C4-2B (cell line): Measurements from ENCODE around the gene RIPOR3.
"Not testable (repeated sequence)": the region's sequence is repeated elsewhere in the genome, so short reads cannot be mapped to it uniquely, and the experiment has no call there.

Source experiments
- H3K27ac ChIP-seq: fragments of 450-650 bp; 2 replicates; pipeline ENCODE4 v1.5.1; 2017
- ZFX ChIP-seq: fragments of 450-650 bp; IDR thresholded peaks from 2 replicates; pipeline ENCODE4 v1.6.1; 2017
- TF ChIP-seq, protein P1 (sequence below): fragments of 450-650 bp; conservative IDR thresholded peaks from 2 replicates; pipeline ENCODE4 v1.5.1; 2017; ENCODE audit warnings: mild to moderate bottlenecking

Gene RIPOR3

DNA sequence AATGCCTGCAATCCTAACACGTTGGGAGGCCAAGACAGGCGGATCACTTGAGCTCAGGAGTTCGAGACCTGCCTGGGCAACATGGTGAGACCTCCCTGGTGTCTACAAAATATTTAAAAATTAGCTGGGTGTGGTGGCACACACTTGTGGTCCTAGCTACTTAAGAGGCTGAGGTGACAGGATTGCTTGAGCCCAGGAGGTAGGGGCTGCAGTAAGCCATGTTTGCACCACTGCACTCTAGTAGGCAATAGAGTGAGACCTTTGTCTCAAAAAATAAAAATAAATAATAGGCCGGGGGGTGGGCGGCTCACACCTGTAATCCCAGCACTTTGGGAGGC lies 18.3 kb upstream of the RIPOR3 start:
- TF ChIP-seq, protein P1, sequence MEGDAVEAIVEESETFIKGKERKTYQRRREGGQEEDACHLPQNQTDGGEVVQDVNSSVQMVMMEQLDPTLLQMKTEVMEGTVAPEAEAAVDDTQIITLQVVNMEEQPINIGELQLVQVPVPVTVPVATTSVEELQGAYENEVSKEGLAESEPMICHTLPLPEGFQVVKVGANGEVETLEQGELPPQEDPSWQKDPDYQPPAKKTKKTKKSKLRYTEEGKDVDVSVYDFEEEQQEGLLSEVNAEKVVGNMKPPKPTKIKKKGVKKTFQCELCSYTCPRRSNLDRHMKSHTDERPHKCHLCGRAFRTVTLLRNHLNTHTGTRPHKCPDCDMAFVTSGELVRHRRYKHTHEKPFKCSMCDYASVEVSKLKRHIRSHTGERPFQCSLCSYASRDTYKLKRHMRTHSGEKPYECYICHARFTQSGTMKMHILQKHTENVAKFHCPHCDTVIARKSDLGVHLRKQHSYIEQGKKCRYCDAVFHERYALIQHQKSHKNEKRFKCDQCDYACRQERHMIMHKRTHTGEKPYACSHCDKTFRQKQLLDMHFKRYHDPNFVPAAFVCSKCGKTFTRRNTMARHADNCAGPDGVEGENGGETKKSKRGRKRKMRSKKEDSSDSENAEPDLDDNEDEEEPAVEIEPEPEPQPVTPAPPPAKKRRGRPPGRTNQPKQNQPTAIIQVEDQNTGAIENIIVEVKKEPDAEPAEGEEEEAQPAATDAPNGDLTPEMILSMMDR: no peak
- no peak for TF ChIP-seq ZFX
- H3K27ac ChIP-seq: no peak overlapping the region

DNA sequence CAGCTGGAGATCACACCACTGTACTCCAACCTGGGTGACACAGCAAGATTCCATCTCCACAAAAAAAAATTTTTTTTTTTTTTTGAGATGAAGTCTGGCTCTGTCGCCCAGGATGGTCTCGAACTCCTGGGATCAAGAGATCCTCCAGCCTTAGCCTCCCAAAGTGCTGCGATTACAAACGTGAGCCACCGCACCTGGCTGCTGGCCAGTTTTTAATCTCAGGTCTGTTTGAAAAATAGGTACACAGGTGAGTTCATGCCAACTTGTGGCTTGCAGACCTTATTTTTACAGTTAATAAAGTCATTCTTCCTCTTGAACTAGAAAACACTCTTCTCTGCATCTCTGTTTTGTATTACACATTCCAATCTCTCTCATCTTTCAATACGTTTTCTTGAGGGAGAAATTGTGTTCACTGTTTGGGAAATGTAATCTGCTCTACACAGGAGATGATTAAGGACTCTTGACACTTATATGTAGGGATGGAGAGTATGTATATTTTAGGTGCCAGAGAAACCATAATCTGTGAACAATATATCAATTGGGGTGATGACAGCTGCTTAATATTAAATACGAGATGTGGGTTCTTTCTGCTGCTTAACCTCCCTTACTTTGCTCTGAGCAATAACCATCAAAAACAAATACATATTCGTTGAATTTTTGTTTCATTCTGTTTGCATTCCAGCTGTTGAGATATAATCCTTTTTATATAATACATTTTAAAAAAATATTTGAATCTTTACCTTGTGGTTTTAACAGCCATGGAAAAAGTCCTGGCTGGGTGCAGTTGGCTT lies 17.7 kb upstream of the RIPOR3 start:
- TF ChIP-seq ZFX: no peak
- TF ChIP-seq, protein P1: no peak
- no peak overlapping the region for H3K27ac ChIP-seq

DNA sequence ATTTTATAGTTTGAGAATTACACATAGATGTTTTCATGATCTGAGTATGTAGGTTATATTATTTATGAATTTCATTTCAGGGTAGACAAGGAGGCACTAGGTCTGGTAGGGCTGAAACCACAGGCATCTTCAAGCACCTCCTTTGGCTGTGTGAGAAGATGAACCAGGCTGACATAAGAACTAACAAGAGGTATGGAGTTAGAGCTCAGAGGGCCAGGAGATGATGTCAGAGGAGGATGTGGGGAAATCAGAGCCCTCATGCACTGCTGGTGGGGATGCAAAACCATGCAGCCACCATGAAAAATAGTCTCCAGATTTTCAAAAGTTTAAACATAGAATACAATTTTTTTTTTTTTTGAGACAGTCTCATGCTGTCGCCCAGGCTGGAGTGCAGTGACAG lies 13.6 kb upstream of the RIPOR3 start:
- no peak overlapping the region for H3K27ac ChIP-seq
- no peak for TF ChIP-seq ZFX
- TF ChIP-seq, protein P1: no peak

DNA sequence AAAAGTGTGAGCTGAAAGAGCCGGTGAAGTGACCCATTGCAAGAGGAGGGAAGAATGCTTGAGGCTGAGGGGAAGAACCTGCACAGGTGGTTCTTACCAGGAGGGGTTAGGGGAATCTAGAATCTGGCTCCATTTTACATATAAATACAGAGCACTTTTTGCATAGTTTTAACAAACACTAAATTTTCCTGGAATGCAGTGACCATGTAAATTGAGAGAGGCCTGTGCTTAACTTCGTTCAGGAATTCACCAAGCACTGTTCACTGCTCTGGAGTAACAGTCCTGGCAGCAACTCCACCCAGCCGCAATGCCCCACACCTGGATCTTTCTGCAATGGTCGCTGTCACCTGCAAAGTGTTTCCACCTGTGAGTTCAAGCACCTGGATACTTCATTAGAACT lies 13.2 kb upstream of the RIPOR3 start:
- H3K27ac ChIP-seq: no peak overlapping the region
- TF ChIP-seq ZFX: no peak
- TF ChIP-seq, protein P1: no peak

DNA sequence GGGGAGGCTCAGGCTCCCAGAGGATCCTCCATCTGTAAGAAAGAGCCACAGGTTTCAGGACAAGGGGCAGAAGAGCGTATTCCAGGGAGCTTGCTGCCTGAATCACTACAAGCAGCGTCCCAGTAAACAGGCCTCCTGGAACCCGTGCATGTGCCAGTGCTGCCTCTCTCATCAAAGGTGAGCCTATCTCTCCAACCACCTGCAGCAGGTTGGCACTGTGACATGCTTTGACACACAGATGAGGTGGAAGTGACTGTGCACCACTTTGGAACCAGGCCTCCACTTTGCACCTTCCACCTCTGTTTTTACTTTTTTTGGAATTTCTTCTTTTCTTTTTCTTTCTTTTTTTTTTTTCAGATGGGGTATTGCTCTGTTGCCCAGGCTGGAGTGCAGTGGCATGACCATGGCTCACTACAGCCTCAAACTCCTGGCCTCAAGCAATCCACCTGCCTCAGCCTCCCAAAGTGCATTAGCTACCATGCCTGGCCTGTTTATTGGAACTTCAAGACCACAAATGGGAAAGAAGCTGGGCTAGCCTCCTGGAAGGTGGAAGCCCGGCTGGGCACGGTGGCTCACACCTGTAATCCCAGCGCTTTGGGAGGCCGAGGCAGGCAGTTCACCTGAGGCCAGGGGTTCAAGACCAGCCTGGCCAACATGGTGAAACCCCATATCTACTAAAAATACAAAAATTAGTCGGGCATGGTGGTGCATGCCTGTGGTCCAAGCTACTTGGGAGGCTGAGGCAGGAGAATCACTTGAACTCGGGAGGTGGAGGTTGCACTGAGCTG lies 12.5 kb upstream of the RIPOR3 start:
- H3K27ac ChIP-seq: not testable (repeated sequence)

DNA sequence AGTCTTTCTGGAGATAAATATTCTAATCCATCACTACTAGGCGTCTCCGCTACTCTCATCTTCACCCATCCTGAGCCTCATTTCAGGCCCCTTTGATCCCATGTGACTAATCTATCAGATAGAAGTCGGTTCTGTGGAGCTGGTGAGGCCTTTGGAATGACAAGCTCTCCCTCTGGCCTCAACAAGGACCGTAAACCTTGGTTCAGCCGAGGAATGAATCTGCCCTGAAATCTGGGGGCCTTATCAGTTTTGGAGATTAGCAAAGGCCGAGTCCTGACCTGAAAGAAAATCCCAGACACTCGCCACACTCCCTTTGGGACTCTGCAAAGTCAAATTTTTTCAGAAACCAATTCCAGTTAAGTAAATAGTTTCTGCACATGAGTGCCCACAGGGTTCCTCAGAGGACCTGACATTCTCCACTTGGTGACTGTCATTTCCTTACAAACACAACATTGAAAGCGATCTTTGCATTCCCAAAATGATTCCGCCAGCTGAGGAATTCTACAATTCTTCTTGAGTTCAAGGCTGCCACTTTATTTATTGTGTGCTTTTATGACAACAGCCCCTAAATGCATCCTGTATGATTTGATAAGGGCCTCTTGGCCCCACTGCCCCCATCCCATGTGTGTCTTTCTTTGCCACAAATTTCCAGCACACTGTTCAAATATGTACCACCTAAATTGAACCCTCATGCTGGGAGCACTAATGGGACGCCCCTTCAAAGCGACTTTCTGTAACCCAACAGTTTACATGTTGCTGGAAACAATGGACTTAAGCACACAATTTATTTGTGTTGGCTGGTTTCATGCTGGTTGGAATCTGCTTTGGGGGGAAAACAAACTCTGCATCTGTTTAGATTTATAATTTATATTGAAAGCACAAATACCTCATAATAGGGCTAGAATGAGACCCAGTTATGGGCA lies 10.0 kb upstream of the RIPOR3 start:
- no peak overlapping the region for H3K27ac ChIP-seq

DNA sequence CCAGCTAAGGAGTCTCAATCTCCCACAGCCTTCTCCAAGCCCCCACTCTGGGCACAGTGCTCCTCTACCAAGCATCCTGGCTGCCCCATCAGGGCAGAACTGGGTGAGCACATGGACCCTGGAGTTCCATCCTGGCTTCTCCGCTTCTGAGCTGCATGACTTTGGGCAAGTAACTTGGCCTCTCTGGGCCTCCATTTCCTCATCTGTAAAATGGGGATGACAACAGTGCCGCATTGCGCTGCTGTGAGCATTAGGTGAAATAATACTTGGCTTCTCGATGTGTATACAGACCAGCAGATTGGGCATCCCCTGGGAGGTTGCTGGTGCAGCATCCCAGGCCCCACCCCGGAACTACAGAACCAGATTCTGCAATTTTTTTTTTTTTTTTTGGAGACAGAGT lies 8.3 kb upstream of the RIPOR3 start:
- TF ChIP-seq, protein P1: no peak
- no peak for TF ChIP-seq ZFX
- no peak overlapping the region for H3K27ac ChIP-seq

More for the DNA sequence above, 10.0 kb upstream of the RIPOR3 start:
- TF ChIP-seq, protein P1: no peak
- TF ChIP-seq ZFX: no peak

DNA sequence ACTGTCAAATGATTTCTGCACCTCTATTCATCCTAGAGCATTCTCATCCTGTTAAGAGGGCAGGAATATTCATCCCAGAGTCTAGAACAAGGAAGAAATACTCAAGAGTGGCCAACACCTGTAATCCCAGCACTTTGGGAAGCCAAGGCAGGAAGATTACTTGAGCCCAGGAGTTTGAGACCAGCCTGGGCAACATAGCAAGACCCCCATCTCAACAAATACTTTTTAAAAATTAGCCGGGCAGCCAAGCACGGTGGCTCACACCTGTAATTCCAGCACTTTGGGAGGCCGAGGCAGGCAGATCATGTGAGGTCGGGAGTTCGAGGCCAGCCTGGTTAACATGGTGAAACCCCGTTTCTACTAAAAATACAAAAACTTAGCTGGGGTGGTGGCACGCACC lies 6.9 kb upstream of the RIPOR3 start:
- H3K27ac ChIP-seq: not testable (repeated sequence)
